Lower lobe of right lung (tissue), 2 donors: ENCODE data around the gene SFR1. TPM values are rescaled to one million over a fixed set of nuclear protein-coding genes. Genes with fewer than 3 reads are reported as not detected.

Experiments
- ATAC-seq, 2 donors: fragments of 200-7000 bp; cut with Tn5 transposase; one replicate each; pipeline ENCODE4 v1.9.1; 2020 to 2022; ENCODE audit warnings: mild to moderate bottlenecking in 2 of 2, moderate library complexity in 2 of 2
- DNase-seq: peaks from one replicate; pipeline ENCODE4 v3.0.0-alpha.2; 2020
- H3K27ac ChIP-seq: fragments of 200-600 bp; one replicate; pipeline ENCODE4 v1.8.0; 2022
- H3K27me3 ChIP-seq: fragments of 200-600 bp; one replicate; pipeline ENCODE4 v1.8.0; 2022; ENCODE audit warnings: low read depth
- H3K36me3 ChIP-seq: fragments of 200-600 bp; one replicate; pipeline ENCODE4 v1.8.0; 2022; ENCODE audit warnings: mild to moderate bottlenecking
- H3K4me1 ChIP-seq: fragments of 200-600 bp; one replicate; pipeline ENCODE4 v1.8.0; 2022
- H3K4me3 ChIP-seq: fragments of 200-600 bp; one replicate; pipeline ENCODE4 v1.8.0; 2022; ENCODE audit warnings: mild to moderate bottlenecking
- H3K9me3 ChIP-seq: fragments of 200-600 bp; one replicate; pipeline ENCODE4 v1.8.0; 2022
- CTCF ChIP-seq: fragments of 200-600 bp; IDR thresholded peaks from one replicate; pipeline ENCODE4 v1.8.0; 2022; ENCODE audit warnings: antibody characterized with exemption, mild to moderate bottlenecking
- intact Hi-C: fragments of 100-400 bp; cut with DNase I; formaldehyde crosslinking; loops from one replicate; pipeline ENCODE4 v1.11.0; 2022
- total RNA-seq: library from RNA; stranded (reverse); fragmentation: NEBNext Ultra II Directional; extraction: Animal tissue kit (Norgen Biotek cat#: 25700); gene quantifications from one replicate; pipeline ENCODE4 v1.2.1, GENCODE V29; 2021
- donor health status: DM: no; HTN: yes; CAD: no; lungs with severe emphysema.

The SFR1 gene
- total RNA-seq, 1 donor from 2014 or later = 7.4 TPM

- no peaks in the 10 kb centered on the region for H3K9me3 ChIP-seq
- TF ChIP-seq CTCF = no peak
- no peak for ATAC-seq
- no peaks in the 10 kb centered on the region for H3K36me3 ChIP-seq
- no peak overlapping the region for H3K4me3 ChIP-seq
- H3K4me1 ChIP-seq = no peaks in the 10 kb centered on the region
- H3K27me3 ChIP-seq = no peaks in the 10 kb centered on the region
- no peak for DNase-seq
- H3K27ac ChIP-seq = no peak overlapping the region
- intact Hi-C loops = no loop called here
Measured at GRCh38 chr10:104088239-104088638, 33.7 kb upstream of the SFR1 start.

GRCh38 chr10:104089621-104090020, 32.4 kb upstream of the SFR1 start:
- no peak for DNase-seq
- no peak for TF ChIP-seq CTCF
- no peak for ATAC-seq
- intact Hi-C loops = no loop called here
- Histone ChIP-seq H3K4me3 (no peak overlapping the region), H3K9me3 (no peaks in the 10 kb centered on the region), H3K36me3 (no peaks in the 10 kb centered on the region), H3K27me3 (no peaks in the 10 kb centered on the region), H3K4me1 (no peaks in the 10 kb centered on the region), H3K27ac (no peak overlapping the region)

- no peak for TF ChIP-seq CTCF
- ATAC-seq (no peak), DNase-seq (no peak)
- Histone ChIP-seq H3K36me3 (no peaks in the 10 kb centered on the region), H3K27me3 (no peaks in the 10 kb centered on the region), H3K9me3 (no peaks in the 10 kb centered on the region), H3K4me1 (no peaks in the 10 kb centered on the region), H3K27ac (no peak overlapping the region), H3K4me3 (no peak overlapping the region)
- intact Hi-C loops = no loop called here
Measured at GRCh38 chr10:104090611-104091010, 31.4 kb upstream of the SFR1 start.

GRCh38 chr10:104092749-104093148, 29.2 kb upstream of the SFR1 start:
- ATAC-seq (no peak), DNase-seq (no peak)
- TF ChIP-seq CTCF = no peak
- Histone ChIP-seq H3K4me1 (no peaks in the 10 kb centered on the region), H3K36me3 (no peaks in the 10 kb centered on the region), H3K27me3 (no peaks in the 10 kb centered on the region), H3K27ac (no peak overlapping the region), H3K9me3 (no peaks in the 10 kb centered on the region), H3K4me3 (no peak overlapping the region)
- intact Hi-C loops = no loop called here

GRCh38 chr10:104096692-104097091, 25.3 kb upstream of the SFR1 start:
- H3K36me3 ChIP-seq = no peaks in the 10 kb centered on the region
- no peak overlapping the region for H3K4me3 ChIP-seq
- H3K4me1 ChIP-seq = no peaks in the 10 kb centered on the region
- no peaks in the 10 kb centered on the region for H3K9me3 ChIP-seq
- ATAC-seq (no peak), DNase-seq (no peak)
- intact Hi-C loops = no loop called here
- H3K27ac ChIP-seq = no peak overlapping the region
- no peak for TF ChIP-seq CTCF
- H3K27me3 ChIP-seq = no peaks in the 10 kb centered on the region

DNA sequence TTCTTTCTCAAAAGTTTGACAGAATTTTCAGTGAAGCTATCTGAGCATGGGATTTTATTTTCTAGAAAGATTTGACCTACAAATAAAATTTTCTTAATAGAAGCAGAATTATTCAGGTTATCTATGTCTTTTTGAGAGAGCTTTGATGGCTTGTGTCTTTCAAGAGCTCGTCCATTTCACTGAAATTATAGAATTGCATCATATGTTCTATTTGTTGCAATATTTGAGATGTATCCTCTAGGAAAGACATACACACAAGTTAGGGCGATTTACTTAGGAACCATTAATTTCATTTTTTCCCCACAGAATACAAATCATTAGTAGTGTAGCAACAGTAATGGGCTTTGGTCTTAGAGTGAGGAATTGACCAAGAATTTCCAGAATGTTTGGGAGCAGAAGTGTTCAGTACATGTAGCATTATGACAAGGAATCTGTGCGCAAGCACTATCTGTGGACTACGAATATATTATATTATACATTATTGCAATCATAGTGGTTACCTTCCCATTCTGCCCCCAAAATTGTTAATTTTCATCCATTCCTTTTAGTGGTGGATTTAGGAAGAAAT, 23.5 kb upstream of the SFR1 start:
- DNase-seq = no peak
- TF ChIP-seq CTCF = no peak

More for the DNA sequence above, 23.5 kb upstream of the SFR1 start:
- Histone ChIP-seq H3K27ac (no peak overlapping the region), H3K36me3 (no peaks in the 10 kb centered on the region), H3K4me1 (no peaks in the 10 kb centered on the region), H3K9me3 (no peaks in the 10 kb centered on the region), H3K27me3 (no peaks in the 10 kb centered on the region), H3K4me3 (no peak overlapping the region)
- intact Hi-C loops = no loop called here
- ATAC-seq = no peak
